Measurements from ENCODE around the gene VCL. TPM values are rescaled to one million over a fixed set of nuclear protein-coding genes. Genes with fewer than 3 reads are reported as not detected.
"Not testable (repeated sequence)": the region's sequence is repeated elsewhere in the genome, so short reads cannot be mapped to it uniquely, and the experiment has no call there.

VCL gene
- total and polyA plus RNA-seq, 12 donors: 14.3 to 90.7 (median 43.2) TPM

GRCh38 chr10:74056050-74056818 lies 58.3 kb downstream of the VCL start:
- Histone ChIP-seq H3K4me1 (replicated peaks in 1 of 2) (peaks cover 13 to 18% of the 10 kb centered on the region in 2 donors), H3K36me3 (replicated peaks in 1 of 2) (no peaks in the 10 kb centered on the region), H3K27me3 (no peaks in the 10 kb centered on the region), H3K27ac (peak overlapping the region in 3 of 5 donors; percentile 14 to 70 (median 54)), H3K9me3 (replicated peaks in 1 of 3) (no peaks in the 10 kb centered on the region), H3K4me3 (no peak overlapping the region)
- 23 to 40% (median 29%) methylated on average over 2 of the region's 2 CpGs for WGBS, 4 donors
- DNase-seq: peak in 3 of 7 donors; percentile 13 to 45 (median 19)
- intact Hi-C loops (cut with DNase I): no loop called here
- TF ChIP-seq CTCF (IDR thresholded peaks at IDR 0.05): no peak
- no peak for TF ChIP-seq POLR2A (IDR thresholded peaks at IDR 0.05)

DNA sequence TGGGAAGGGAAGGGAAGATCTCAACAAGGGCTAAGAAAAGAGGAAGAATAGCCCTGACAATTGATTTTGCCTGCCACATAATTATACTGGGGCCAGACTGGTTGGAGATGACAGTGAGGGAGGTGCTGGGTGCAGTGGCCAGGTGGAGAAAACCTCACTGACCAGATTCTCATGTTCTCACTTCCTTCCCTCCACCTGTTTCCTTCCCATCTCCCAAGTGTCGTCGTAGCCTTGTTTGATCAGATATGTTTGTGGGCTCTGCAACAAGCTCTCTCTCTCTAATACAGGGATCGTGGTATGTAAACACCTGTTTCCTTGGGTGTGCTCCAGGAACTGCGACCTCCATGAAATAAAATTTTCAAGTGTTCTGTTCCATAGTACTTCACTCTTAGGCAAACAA lies 60.2 kb downstream of the VCL start:
- intact Hi-C loops (cut with DNase I): no loop called here
- H3K27me3 ChIP-seq: no peaks in the 10 kb centered on the region
- 56 to 85% (median 74%) methylated on average over 4 of the region's 4 CpGs for WGBS, 4 donors
- H3K4me1 ChIP-seq (replicated peaks in 1 of 2): peaks cover 13 to 18% of the 10 kb centered on the region in 2 donors
- no peak for DNase-seq
- no peak for TF ChIP-seq POLR2A (IDR thresholded peaks at IDR 0.05)
- TF ChIP-seq CTCF (IDR thresholded peaks at IDR 0.05): no peak
- no peak overlapping the region for H3K4me3 ChIP-seq
- no peaks in the 10 kb centered on the region for H3K9me3 ChIP-seq (replicated peaks in 1 of 3)
- H3K27ac ChIP-seq: no peak overlapping the region
- no peaks in the 10 kb centered on the region for H3K36me3 ChIP-seq (replicated peaks in 1 of 2)

DNA sequence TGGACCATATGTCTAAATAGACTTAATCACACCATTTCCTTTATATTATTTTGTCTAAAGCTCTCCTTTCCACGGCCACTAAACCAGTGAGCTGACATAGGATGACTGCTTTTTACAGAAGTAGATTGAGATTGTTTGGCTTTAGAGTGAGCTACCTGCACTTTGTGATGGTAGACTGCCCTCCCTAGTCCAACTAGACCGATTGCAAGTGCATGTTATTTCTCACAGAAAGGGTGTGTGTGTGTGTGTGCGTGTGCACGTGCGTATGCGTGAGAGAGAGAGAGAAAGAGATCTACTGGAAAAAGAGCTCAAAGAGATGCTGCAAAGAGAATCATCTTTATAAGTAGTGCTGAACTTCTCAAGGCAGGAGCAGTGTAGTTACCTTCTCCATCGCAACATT lies 60.7 kb downstream of the VCL start:
- TF ChIP-seq CTCF (IDR thresholded peaks at IDR 0.05) (no peak), POLR2A (IDR thresholded peaks at IDR 0.05) (no peak)
- WGBS, 4 donors: 65 to 79% (median 76%) methylated on average over 7 of the region's 7 CpGs
- peaks cover 13 to 18% of the 10 kb centered on the region in 2 donors for H3K4me1 ChIP-seq (replicated peaks in 1 of 2)
- intact Hi-C loops (cut with DNase I): no loop called here
- no peak overlapping the region for H3K4me3 ChIP-seq
- no peak overlapping the region for H3K27ac ChIP-seq
- H3K27me3 ChIP-seq: no peaks in the 10 kb centered on the region
- peaks cover 0 to 5% (median 0%) of the 10 kb centered on the region in 3 donors for H3K9me3 ChIP-seq (replicated peaks in 1 of 3)
- no peak for DNase-seq
- no peaks in the 10 kb centered on the region for H3K36me3 ChIP-seq (replicated peaks in 1 of 2)

DNA sequence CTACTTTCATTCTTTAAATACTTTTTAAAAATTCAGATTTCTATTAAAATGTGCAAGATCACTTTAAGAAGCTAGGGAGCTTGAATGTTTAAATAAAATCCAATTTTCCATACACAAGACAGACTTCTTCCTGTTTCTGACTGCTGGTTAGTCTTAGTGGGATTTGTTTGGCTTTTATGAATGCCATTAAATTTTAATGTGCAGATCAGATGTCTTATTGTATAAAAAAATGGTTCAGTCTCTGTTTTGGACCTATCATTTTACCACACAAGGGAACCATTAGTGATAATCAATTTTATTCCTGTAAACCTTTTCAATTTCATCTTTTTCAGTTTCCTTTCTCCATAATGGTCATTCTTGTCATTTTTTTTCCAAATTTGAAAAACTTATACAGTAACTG lies 63.2 kb downstream of the VCL start:
- Histone ChIP-seq H3K27me3 (no peaks in the 10 kb centered on the region), H3K4me1 (replicated peaks in 1 of 2) (peaks cover 9 to 12% of the 10 kb centered on the region in 2 donors), H3K27ac (no peak overlapping the region), H3K4me3 (no peak overlapping the region), H3K36me3 (replicated peaks in 1 of 2) (no peaks in the 10 kb centered on the region), H3K9me3 (replicated peaks in 1 of 3) (peaks cover 0 to 6% (median 0%) of the 10 kb centered on the region in 3 donors)
- intact Hi-C loops (cut with DNase I): no loop called here
- no peak for TF ChIP-seq CTCF (IDR thresholded peaks at IDR 0.05)
- no peak for TF ChIP-seq POLR2A (IDR thresholded peaks at IDR 0.05)
- DNase-seq: no peak

- 96 to 98% (median 97%) methylated on average over 2 of the region's 2 CpGs for WGBS, 4 donors
- H3K27me3 ChIP-seq; intact Hi-C loops (cut with DNase I); H3K27ac ChIP-seq; H3K4me1 ChIP-seq (replicated peaks in 1 of 2); DNase-seq; H3K4me3 ChIP-seq; H3K36me3 ChIP-seq (replicated peaks in 1 of 2); H3K9me3 ChIP-seq (replicated peaks in 1 of 3): not testable (repeated sequence)
Observed at GRCh38 chr10:74061978-74062377, 64.1 kb downstream of the VCL start.
